ENCODE results near the gene PAM16.
"Not testable (repeated sequence)": the region's sequence is repeated elsewhere in the genome, so short reads cannot be mapped to it uniquely, and the experiment has no call there.

PAM16 gene

DNA sequence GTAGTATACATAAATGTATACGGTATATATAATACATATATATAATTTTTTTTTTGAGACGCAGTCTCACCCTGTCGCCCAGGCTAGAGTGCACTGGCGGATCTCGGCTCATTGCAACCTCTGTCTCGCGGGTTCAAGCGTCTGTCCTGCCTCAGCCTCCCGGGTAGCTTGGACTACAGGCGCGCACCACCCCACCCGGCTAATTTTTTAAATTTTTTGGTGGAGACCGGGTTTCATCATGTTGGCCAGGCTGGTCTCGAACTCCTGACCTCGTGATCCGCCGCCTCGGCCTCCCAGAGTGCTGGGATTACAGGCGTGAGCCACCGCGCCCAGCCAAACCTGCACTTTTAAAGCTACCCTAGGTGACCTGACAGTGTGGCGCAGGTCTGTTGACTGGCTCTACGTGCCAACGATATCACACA is 745 bp downstream of the PAM16 start:
- DNase-seq: no peak

- no peak for DNase-seq
These were observed 1.8 kb downstream of the PAM16 start for GRCh38 chr16:4349332-4349731.

GRCh38 chr16:4347765-4348509 is 3.2 kb downstream of the PAM16 start:
- DNase-seq: peak; percentile 81

DNA sequence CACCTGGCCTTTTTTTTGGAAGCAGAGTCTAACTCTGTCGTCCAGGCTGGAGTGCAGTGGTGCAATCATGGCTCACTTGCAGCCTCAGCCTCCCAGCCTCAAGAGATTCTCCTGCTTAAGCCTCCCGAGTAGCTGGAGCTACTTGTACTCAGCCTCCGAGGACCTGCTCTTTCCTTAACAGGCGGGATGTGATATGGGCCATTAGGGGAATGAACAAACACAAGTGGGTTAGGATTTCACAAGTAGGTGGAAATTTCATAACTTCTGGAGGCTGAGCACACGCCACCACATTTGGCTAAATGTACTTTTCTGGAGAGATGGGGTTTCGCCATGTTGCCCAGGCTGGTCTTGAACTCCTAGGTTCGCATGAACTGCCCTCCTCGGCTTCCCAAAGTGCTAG is 4.1 kb downstream of the PAM16 start:
- peak; percentile 70 for DNase-seq

DNA sequence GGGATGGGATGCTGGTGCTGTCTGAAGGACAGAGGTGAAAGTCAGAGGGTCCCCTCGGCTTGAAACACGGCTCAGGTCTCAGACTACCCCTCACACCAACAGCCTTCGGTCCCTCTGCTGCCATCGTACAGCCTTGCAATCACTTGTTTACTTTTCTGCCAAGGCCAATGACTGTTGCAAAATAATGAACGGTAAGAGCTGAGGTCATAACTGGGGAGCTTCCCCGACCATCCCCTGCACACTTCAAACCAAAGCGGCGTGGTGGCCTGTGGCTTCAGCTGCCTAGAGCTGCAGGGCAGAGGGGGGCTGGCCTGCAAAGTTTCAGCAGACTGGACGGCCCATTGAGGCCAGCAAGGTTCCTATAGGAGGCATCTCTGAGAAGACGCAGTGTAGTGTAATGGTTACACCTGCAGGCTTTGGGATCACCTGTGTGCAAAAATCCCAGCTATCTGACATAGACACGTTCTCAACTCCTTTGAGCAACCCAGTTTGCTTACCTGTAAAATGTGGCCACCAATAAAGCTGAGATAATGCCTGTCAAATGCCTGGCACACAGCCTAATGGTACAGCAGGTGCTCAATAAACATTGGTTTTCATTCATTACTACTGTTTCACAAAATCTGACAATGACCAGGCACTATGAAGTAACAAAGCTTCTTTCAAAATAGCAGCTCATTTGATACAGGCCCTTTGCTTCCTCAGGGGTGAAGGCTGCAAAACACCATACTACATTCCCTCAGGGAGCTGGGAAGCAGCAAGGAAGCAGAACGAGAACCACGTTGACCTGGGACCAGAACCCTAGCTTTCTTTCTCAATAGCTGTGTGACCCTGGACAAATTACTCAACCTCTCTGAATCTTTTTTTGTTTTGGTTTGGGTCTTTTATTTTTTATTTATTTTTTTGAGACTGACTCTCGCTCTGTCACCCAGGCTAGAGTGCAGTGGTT is 5.0 kb downstream of the PAM16 start:
- DNase-seq: peak; percentile 67

DNA sequence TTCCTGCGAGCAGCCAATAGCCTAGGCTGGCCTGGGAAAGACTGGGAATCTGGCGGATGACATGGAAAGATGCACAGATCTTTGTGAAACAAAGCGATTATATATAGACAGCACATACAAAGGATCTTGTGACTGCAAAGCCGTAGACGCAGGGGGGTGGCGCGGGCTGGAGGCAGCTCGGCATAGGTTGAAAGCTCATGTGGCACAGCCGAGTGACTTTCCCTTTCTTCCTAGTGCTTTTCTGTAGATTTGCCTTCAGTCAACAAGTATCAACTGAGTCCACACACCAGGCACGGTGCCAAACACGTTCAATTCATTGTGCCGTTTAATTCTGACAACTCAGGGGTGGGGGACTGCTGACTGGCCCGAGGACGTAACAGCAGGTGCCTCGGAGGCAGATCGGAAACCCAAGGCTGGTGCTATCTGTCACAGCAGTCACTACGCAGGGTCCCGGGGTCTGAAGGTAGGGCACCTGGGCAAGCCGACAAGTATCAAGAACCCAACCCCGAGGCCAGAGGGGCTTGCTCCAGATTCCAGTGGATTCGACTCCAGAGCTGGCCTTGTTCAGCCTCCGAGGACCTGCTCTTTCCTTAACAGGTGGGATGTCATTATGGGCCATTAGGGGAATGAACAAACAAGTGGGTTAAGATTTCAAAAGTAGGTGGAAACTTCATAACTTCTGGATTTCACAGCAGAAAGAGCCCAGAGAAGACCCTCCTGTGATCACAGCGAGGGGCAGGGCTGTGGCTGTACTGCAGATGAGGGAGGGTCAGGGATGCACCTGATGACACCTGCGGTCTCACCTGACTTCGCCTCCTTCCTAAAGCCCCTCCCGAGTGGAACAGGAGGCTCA is 5.9 kb downstream of the PAM16 start:
- no peak for DNase-seq

- not testable (repeated sequence) for DNase-seq
These were observed 6.7 kb downstream of the PAM16 start for GRCh38 chr16:4344300-4344982.

DNA sequence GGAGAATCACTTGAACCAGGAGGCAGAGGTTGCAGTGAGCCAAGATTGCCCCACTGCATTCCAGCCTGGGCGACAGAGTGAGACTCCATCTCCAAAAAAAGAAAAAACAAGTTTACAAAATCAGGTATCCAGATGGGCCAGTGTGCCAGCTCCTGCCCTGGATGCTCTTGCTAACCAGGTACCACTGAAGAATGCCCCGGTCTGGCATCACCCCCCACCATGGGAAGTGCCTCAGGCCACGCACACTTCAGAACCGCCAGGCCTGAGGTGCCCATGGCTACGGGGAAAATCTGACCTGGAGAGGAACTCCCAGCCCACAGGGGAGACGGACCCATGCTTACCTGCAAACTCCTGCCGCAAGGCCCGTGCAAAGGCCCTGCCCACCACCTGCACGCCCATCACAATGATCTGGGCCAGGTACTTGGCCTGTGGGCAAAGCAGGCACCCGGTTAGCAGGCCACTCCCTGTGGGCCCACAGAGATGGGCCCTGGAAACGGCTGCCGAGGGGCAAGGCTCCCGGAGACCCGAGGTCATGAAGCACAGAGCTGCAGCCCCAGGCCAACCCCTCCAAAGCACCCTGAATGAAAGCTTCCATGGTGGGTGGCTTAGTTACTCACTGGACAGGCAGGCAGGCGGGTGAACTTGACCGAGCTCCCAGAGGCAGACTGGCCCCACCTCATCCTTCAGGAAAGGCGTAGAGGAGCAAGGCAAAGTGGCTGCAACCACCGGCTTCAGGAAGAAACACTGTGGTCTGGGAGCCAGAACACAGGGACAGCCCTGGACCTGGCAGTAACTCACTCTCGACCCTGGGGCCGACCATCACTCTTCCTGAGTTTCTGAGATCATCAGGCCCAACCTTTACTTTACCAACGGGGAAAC is 8.0 kb downstream of the PAM16 start:
- DNase-seq: no peak

- DNase-seq: no peak
These were observed 9.9 kb downstream of the PAM16 start for GRCh38 chr16:4341250-4341649.

GRCh38 chr16:4340443-4340842 is 10.7 kb downstream of the PAM16 start:
- no peak for DNase-seq

DNA sequence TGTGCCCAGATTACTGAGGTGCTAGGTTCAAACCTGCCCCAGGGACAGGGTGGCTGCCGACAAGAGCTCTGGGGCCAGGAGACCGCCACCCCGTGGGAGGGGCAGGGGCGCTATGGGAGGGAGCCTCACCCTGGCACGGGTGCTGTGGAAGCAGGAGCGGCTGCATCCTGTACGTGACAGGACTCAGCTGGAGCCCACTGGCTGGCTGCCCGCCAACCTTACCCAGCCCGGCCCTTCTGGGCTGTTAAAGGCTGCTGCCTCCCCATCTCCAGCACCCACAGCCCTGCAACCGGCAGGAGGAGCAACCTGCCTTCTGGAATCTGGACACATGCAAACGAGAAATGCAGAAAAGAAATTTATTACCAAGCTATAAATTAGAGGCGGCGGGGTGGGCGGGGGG is 11.2 kb downstream of the PAM16 start:
- peak; percentile 70 for DNase-seq

GRCh38 chr16:4339455-4339854 is 11.7 kb downstream of the PAM16 start:
- no peak for DNase-seq

- DNase-seq: no peak
These were observed 12.3 kb downstream of the PAM16 start for GRCh38 chr16:4338712-4339299.

- no peak for DNase-seq
These were observed 13.0 kb downstream of the PAM16 start for GRCh38 chr16:4338125-4338582.

DNA sequence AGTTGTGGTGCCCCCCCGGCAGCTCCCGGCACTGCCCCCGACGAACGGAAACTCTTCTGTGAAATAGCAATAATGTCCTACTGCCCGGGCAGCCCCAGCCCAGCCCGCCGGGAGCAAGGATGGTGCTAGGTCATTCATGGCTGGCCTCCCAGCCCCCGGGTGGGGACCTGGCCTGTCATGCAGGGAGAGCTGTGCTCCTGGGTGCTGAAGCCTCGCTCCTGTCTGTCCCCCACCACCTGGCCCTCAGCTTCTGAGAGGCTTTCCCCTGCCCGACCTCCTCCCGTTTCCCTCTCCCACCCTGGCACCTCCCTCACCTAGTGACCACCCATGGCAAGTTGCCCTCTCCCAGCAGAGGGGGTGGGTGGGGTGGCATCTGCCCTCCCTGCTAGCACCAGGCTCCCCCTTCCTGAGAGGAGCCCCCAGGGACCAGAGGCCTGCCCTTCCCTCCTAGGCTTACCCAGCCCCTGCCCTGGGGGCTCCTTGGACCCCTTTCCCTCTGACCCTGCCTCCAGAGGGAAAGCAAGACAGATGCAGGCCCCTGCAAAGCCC is 13.5 kb downstream of the PAM16 start:
- no peak for DNase-seq

DNA sequence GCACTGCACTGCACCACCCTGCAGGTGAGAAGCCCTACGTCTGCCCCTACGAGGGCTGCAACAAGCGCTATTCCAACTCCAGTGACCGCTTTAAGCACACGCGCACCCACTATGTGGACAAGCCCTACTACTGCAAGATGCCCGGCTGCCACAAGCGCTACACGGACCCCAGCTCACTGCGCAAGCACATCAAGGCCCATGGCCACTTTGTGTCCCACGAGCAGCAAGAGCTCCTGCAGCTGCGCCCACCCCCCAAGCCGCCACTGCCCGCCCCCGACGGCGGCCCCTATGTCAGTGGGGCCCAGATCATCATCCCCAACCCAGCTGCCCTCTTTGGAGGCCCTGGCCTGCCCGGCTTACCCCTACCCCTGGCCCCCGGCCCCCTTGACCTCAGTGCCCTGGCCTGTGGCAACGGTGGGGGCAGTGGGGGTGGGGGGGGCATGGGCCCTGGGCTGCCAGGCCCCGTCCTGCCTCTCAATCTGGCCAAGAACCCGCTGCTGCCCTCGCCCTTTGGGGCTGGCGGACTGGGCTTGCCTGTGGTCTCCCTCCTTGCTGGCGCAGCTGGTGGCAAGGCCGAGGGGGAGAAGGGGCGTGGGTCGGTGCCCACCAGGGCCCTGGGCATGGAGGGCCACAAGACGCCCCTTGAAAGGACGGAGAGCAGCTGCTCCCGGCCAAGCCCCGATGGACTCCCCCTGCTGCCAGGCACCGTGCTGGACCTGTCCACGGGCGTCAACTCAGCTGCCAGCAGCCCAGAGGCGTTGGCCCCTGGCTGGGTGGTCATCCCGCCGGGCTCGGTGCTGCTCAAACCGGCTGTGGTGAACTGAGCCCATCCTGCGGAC is 14.2 kb downstream of the PAM16 start:
- DNase-seq: no peak

DNA sequence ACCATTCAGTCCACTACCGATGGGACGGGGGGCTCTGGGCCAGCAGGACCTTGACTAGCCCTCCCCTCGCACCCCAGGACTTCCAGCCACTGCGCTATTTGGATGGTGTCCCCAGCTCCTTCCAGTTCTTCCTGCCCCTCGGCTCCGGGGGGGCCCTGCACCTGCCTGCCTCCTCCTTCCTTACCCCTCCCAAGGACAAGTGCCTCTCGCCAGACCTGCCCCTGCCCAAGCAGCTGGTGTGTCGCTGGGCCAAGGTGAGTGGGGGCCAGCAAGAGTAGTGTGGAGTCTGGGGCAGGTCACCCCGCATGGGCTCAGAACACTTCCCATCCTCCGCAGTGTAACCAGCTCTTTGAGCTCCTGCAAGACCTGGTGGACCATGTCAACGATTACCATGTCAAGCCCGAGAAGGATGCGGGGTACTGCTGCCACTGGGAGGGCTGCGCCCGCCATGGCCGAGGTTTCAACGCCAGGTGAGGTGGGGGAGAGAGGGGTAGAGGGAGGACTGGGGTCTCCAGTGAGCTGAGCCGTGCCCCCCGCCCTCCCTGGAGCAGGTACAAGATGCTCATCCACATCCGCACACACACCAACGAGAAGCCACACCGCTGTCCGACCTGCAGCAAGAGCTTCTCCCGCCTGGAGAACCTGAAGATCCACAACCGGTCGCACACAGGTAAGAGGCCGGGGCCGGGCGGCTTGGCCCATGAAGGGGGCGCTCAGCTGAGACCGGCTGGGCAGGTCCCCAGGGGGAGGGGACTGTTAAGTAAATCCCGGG is 16.2 kb downstream of the PAM16 start:
- DNase-seq: no peak

GRCh38 chr16:4333714-4334113 is 17.4 kb downstream of the PAM16 start:
- not testable (repeated sequence) for DNase-seq

DNA sequence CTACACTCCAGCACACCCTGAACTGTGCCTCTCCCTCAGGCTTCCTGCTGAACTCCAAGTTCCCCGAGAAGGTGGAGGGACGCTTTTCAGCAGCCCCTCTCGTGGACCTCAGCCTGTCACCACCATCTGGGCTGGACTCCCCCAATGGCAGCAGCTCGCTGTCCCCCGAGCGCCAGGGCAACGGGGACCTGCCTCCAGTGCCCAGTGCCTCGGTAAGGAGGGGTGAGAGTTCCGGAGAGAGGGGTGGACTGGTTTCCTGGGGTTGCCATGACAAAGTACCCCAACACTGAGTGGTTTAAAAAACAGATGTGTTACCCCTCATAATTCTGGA is 17.8 kb downstream of the PAM16 start:
- DNase-seq: no peak
